GM18907 (cell line): ENCODE measurements around the gene WRAP73.

Source experiments
- ATAC-seq: cut with Tn5 transposase; IDR thresholded peaks from one replicate; pipeline ENCODE4 v1.9.1; 2021; ENCODE audit warnings: mild to moderate bottlenecking, moderate library complexity; ENCODE audit not compliant: unreplicated experiment

Gene WRAP73

DNA sequence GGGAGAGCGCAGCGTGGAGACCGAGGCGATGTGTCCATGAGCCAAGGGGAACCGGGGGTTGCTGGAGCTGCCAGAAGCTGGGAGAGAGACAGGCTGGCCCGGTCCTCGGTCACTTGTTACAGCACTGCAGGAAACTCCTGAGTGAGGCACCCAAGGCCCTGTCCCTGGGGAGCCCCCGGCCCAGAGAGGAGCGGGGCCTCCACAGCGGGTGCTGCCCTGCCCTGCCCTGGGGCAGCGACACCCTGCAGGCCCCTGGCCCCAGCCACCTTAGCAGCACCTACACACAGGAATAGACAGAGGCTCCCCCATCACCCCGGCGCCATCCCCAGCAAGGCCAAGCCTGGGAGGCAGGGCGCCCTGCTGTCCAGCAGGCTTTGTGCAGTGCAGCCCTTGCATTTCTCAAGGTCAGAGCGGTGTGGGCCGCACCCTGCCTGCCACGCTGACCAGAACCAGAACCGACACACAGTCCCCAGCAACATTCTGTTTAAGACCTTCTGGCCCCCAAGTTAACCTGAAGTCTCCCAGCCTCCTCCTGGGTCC lies 32.0 kb downstream of the WRAP73 start:
- no peak for ATAC-seq

DNA sequence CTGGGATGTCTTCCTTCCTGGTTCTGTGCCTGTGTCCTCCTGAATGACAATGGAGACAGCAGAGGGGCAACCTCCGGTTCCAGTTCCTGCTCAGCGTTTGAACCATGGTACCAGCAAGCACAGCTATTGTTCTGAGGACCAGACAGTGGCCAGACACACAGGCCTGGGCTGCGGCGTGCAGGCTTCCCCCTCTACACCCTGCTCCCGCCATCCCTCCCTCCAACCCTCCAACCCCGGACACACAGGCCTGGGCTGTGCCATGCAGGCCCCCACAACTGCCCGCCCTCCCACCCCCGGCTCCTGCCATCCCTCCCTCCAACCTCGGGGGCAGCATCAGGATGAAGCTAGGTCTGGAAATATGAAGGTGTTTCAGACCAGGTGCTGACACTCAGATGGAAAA lies 33.0 kb downstream of the WRAP73 start:
- no peak for ATAC-seq

DNA sequence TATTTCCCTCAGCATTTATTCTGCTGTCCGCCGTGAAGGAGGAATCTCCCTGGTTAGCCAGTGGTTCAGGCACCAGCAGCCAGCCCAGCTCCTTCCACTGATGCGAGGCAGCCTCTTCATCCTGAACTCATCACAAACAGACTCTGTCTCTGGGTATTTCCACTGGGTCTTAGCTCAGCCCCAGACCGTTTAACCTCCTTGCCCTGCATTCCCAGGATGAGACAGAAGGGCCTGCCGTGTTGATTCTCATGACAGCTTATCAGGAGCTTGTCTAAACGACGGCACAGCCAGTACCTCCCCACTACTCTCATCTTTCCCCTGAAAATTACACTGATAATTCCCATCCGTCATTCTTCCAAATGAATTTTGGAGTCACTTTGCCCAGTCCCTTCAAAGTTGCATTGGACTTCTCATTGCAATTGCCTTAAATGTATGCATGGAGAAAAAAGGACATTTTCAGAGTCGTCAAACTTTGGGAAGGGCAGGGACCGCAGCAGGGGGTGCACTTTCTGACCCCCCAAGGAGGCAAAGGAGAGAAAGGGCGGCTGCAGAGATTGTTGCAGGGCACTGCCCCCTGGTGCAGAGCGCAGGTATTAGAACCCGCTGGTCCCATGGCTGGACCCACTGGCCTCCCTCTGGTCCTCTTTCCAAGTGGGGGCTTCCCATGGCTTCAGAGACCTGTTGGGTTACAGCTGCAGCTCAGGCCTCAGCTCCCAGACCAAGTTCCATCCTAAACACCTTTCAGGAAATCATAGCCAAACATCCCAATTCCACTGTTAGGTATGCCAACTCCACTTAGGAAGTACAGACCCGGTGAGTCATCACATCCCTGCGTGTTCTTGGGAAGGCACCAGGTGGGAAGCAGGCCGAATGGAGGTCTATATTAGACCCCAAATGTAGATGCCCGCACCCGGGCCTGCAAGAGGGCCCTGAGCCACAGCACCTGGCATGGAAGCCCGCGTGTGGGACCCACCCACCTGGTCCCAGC lies 34.9 kb downstream of the WRAP73 start:
- no peak for ATAC-seq

DNA sequence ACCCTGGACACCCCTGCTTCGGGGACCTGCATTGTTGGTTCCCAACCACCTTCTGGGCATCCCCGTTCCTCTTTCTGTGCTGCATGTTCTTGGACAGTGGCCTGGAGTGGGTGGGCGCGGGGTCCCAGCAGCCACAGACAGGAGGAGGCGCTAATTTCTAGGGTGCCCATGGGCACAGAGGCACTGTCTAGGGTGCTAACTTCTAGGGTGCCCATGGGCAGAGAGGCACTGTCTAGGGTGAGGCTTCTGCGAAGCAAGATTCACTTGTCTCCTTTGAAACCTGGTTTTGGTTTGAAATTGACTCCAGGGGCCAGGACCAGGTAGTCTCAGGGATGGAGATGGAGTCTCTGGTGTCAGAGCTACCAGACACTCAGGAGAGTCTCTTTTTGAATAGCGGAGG lies 37.8 kb downstream of the WRAP73 start:
- ATAC-seq, result no peak

DNA sequence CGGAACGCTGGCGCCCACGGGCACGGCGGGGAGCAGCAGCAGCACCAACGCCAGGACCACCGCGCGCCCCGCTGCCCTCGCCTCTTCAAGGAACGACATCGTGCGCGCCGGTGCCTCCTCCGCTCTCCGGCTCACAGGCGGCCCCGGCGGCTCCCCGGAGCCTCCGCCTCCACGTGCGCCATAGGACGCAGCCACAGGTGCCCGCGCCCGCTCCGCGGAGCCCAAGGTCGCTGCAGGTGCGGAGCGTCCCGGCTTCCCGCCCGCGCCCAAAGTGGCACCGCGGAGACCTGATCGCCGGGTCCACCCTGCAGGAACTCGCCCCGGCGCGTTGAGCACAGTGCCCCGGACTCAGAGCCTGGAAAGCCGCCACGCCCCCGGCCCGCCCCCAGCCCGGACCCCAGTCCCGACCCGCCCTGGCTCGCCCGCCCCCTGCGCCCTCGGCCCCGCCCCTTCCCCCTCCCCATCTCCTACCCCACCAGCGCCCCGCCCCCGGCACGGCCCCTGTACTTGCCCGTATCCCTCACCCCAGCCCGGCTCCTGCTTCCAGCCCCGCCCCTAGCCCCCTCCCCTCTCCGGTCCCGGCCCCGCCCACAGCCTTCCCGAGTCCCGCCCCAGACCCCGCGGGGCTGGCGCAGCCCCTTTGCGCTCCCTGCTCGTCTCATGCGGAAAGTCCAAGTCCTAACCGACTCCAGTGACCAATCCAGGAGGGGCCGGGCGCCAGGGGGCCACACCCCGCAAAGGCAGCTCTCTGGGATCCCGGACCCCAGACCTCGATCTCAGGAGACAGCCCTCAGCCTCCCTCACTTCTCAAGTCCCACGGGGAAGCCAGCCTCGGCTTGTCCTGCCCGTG lies 38.5 kb downstream of the WRAP73 start, which contains the start of gene MEGF6:
MEGF6 (minus strand) TSS at position 339 of the 850 bp plus-strand sequence; CDS start at position 99, 240 bp downstream.
- ATAC-seq, result no peak

DNA sequence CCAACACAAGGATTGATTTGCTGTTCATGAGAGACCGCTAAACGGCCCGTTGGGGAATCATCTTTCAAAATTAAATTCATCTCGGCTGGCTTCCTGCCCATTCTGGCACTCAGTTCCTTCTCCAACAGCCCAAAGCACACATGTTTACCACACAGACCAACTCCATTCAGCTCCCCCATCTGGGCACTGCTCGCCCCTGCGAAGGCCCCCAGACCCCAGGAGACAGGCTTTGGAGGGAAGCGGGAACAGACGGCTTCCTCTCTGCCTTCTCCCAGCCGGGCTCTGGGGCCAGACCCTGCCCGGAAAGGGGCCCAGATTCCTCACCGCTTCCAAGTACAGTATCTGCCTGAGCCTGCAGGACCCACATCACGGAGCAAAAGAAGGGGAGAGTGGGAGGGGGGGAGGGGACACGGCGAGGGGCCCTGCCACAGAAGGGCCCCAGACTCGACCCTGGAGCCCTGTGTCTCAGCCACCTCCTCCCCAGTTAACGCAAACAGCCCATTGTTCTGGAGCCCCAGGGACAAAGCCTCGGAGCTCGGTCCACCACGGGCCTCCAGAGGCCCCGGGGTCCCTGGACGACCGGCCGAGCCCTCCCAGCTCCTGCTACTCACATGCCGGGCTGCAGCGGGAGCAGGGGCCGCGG lies 39.3 kb downstream of the WRAP73 start:
- ATAC-seq, result no peak

DNA sequence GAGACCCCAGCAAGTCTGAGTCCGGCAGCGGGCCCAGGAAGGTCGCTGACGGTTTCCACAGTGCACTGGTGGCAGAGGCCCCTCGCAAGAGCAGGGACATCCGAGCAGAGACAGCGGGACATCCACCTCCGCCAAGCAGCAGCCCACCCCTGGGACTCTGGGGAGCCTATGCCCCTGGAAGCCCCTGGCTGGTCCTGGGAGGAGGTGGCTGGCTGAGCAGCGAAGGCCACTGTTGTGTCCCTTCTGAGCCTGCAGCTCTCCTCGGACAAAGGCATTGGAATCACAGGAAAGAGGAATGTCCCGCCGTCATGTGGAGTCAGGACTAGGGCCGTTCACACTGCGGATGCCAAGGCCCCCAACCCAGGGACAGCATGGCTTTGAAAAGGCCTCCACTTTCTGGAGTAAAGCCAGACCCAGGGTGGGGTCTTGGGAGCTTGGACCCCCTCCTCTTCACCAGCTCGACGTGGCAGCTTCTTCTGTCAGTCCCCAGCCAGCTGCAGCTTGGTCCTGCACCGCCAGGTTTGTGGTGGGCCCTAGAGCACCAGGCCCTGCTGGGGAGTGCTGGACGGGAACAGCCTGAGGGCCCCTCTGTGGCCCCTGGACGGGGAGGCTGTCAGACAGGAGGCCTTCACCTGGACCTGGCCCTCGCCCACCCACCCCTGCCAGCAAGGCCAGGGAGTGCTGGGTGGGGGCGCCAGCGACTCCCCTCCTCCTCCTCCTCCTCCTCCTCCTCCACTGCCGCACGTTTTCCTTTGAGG lies 40.0 kb downstream of the WRAP73 start:
- ATAC-seq, result no peak

DNA sequence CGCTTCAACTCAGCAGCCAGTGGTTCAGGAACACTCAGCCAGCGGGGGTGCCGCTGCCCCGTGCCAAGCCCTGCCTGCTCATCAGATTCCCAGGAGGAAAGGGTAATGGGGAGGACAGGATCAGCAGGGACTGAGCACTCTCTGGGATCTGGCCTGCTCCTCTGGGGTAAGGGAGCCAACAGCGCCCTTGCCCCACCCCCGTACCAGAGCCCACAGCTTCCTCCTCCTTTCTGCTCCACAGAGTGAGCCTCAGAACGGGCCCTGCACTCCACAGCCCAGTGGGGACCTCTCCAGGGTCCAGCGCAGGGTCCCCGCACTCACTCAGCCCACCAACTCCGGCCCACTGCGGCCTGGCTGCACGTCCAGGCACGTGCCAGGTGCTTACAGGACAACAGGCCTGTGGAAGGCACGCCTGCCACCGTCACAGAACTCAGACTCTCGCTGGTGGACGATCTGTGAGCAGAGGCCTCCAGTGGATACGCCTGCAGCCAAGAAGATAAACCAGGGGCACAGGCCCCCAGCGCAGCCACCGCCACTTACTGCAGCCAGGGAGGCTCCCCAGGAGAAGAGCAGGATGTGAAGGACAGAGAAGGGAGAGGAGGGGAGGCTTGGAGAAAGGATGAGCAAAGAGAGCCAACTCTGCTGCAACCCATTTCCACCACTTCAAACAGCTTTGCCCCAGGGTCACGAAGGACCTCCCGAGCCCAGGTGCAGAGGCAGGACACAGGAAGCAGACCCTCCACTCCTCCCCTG lies 40.7 kb downstream of the WRAP73 start:
- no peak for ATAC-seq

DNA sequence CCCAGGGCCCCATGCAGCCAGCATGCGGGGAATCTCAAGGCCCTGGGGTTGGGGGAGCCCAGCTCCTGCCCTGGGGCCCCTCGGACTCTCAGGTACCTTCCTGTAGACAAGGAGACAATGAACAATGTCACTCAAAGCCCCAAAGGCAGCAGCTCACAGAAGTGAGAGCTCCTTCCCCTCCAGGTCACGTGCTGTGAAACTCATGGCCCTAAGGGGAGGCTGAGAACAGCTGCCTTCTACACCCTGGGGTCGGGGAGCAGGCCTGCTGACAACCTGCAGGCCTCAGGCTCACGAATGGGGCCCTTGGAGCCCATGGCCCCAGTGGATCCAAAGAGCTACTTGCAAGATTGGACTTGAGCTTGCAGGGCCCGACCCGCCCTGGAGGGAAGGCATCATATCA lies 41.7 kb downstream of the WRAP73 start:
- ATAC-seq, result no peak

DNA sequence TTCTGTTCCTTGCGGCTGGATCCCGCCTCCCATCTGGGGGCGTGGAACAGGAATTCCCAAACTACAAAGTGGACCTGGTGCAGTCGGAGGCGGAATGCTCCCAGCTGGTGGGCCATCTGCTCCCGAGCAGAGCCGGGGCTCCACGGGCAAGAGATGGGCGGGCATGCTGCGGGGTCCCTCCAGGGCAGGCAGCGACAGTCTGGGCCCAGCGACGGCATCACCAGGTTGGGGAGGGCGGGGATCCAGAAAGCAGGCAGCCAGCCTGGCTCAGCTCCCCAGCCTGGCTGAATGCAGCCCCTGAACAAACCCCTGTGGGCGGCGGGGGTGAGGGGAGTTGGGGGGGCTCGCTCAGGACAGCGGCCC lies 42.2 kb downstream of the WRAP73 start:
- ATAC-seq, result no peak

DNA sequence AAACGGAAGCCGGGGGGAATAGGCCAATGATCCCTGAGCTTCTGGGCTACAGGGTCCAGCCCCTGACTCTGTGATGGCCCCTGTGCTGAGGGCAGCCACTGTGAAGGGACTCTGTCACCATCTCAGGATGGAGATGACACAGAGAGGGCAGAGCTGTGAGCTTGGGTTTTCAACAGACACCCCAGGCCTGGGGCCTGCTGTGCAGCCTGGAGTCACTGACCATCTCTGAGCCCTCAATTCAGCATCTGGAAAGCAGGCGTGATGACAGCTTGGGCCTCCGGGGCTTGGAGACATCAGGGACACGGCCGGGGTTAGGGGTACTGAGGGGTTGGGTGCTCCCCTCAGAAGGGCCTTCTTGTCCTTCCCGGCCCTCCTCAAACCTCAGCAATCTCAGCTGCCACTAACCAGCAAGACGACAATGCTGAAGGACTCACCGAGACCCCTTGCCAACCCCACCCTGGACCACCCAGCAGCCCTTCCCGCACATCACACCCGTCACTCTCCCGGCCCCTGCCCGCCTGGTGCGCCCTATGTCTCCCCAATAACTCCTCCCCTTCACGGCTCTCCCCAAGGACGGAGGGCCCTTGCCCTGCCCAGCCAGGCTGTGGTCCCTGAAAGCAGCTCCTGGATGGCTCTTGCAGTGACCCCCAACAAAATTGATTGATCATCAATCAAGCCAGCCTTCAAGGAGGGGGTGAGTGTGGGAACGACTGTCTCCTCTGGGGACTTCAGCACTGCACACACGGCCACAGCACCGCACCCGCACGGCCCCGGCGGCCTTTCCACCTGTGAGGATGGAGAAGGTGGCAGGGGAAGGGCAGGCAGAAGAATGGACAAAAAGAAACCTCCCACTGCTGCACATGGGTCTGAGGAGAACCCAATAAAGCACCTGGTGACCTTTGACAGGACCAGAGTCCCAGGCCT lies 42.9 kb downstream of the WRAP73 start:
- ATAC-seq, result no peak

DNA sequence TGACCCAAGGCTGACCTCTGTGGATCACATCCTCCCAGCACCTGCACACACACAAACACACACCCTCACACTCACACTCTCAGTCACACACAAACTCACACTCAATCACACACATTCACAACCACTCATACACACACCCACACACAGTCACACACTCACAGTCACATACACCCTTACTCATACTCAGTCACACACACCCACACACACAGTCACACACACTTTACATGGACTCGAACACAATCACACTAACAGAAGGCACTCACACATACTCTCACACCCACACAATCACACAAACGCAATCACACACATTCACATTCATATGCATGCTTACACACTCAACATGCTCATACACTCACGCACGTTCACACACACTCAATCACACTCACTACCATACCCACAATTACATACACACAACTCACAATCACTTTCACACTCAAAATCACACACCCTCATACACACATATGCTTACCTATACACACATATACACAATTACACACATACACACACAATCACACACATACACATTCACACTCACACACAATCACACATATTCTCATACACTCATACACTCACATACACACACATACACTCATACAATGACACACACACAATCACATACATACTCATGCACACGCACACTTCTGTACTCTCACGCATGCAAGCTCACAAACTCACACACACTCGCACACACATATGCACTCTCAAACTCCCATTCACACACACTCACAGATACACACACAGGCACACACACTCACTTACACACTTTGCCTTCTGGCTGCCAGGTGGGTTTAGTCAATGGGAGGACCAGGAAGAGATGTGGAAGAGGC lies 44.7 kb downstream of the WRAP73 start:
- ATAC-seq, result no peak

DNA sequence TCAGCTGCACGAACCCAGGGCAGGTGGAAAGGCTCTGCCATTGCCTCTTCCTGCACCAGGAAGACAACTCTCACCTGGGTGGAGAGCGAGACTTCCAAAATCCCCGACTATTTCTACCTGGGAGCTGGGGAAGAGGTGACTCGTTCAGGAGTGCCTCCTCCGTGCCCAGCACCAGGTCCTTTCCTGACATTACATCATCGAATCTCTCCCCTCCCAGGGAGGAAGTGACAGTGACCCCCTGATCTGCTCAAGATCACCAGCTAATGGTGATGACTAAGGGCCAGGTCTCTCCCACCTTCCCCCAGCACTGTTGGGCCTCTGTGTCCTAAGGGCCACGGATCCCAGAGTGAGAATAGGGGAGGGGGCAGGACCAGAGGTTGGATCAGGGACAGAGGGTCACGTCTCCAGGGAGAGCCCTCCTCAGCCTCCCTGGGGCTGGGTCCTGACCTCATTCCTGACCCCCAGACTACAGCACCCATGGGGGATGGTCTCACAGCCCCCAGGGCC lies 45.4 kb downstream of the WRAP73 start:
- ATAC-seq, result no peak

DNA sequence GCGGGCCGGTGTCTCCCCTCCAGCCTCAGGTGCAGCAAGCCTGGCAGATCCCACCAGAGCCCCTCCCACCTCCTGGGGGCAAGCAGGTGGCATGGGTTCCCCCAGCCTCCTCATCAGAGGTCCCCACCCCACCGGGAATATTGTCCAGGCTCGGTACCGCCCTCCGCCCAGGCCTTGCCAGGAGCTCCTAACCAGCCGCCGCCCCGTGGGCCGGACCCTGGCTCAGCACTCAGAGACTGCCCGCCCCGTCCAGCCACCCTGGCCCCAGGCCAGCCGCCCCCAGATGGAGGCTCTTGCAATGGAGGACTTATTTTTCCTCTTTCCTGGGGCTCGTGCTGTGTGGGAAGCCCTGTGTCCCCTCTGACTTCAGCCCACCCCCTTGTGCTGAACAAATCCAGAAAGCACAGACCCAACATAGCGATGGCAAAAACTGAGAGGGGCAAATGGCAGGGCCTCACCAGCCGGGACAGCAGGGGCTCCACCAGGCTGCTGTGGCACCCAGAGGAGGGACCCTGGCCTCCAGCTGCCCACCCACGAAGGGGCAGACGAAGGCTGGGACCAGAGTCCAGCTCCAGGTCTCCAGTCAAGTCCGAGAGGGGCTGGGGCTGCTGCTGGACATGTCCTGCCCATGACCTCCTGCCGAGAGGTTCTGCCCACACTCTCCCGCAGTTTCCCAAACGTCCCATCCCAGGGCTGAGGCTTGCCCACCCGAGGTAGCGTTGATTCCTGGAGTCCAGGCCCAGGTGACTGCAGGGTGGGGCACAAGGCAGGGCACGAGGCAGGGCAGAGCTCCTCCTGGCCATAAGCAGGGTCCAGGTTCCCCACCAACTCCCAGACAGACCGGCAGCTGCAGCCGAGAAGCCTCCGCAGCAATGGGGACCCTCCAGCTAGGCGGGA lies 46.1 kb downstream of the WRAP73 start:
- ATAC-seq, result no peak

DNA sequence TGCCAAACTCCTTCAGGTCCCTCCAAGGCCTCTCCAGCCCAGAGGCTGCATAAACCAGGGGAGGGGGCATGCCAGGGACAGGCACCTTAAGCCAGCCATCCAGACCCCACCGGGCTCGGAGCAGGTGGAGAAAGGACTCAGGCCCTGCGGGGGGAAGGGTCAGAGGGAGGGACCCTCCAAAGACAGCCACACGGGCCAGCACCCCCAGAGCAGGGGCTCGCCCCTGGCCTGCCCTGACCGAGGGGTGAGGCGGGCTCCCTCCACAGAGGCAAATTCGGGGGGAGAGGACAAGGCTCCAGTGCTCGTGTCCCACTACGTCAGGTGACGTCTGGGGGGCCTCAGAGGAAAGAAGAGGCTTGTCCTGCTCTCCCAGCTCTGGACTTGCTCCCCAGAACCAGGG lies 46.7 kb downstream of the WRAP73 start:
- ATAC-seq, result no peak

DNA sequence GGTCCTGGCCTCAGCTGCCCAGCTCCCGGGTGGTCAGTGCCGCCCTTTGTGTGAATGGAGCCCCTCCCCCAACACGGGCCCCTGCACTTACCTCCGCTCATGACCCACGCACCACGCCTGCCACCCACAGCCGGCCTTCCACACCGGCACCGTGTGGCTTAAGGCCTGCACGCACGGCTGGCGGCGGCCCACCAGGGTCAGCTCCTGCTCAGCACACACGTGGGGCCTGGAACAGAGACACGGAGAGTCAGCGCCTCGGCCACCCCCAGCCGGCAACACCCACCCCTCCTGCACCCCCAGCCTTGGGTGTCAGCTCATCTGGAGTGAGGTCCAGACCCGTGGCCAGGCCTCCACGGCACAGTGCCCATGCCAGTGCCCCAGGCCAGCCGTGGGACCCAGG lies 47.5 kb downstream of the WRAP73 start:
- no peak for ATAC-seq
